Muscle of leg (tissue), 11 donors: Measurements from ENCODE around the gene BCAS3. TPM values are rescaled to one million over a fixed set of nuclear protein-coding genes. Genes with fewer than 3 reads are reported as not detected.

ENCODE experiments used
- DNase-seq: peaks from one replicate; pipeline ENCODE4 v3.0.0; 2013
- H3K27ac ChIP-seq: one replicate; pipeline ENCODE4 v1.5.1; 2013; ENCODE audit warnings: mild to moderate bottlenecking, low read length, control low read depth
- H3K27me3 ChIP-seq: one replicate; pipeline ENCODE4 v1.6.1; 2013; ENCODE audit warnings: low read length; ENCODE audit not compliant: control insufficient read depth, insufficient read depth
- H3K36me3 ChIP-seq: one replicate; pipeline ENCODE4 v1.6.1; 2013; ENCODE audit warnings: low read length; ENCODE audit not compliant: control insufficient read depth, insufficient read depth
- H3K4me1 ChIP-seq: one replicate; pipeline ENCODE4 v1.6.1; 2013; ENCODE audit warnings: low read length; ENCODE audit not compliant: control insufficient read depth, insufficient read depth
- H3K4me3 ChIP-seq: one replicate; pipeline ENCODE4 v1.5.1; 2013; ENCODE audit warnings: low read length, control low read depth
- H3K9me3 ChIP-seq: replicated peaks from 2 replicates; pipeline ENCODE4 v1.6.1; 2013; ENCODE audit warnings: low read depth, low read length; ENCODE audit not compliant: control insufficient read depth
- WGBS: methylation state at CpG from one replicate; pipeline ENCODE4 v1.1.5; 2013; ENCODE audit warnings: missing lambda C conversion rate; ENCODE audit not compliant: insufficient coverage; 5-methylcytosine and 5-hydroxymethylcytosine counted together
- polyA plus RNA-seq, 8 donors: library from polyadenylated mRNA; unstranded; fragments of 120-200 nt; gene quantifications; one replicate each; pipeline versions ENCODE4 v1.2.1 to v1.2.3, GENCODE V29; 2013; ENCODE audit warnings: inconsistent platforms in 1 of 8, low replicate concordance in 1 of 8; ENCODE audit not compliant: insufficient read length in 8 of 8, insufficient read depth in 1 of 8
- total RNA-seq: library from RNA; stranded (reverse); fragments of 120-200 nt; gene quantifications from one replicate; pipeline ENCODE4 v1.2.4, GENCODE V29; 2013

The BCAS3 gene
- total and polyA plus RNA-seq, 9 donors = 7.6 to 15.8 (median 9.5) TPM

DNA sequence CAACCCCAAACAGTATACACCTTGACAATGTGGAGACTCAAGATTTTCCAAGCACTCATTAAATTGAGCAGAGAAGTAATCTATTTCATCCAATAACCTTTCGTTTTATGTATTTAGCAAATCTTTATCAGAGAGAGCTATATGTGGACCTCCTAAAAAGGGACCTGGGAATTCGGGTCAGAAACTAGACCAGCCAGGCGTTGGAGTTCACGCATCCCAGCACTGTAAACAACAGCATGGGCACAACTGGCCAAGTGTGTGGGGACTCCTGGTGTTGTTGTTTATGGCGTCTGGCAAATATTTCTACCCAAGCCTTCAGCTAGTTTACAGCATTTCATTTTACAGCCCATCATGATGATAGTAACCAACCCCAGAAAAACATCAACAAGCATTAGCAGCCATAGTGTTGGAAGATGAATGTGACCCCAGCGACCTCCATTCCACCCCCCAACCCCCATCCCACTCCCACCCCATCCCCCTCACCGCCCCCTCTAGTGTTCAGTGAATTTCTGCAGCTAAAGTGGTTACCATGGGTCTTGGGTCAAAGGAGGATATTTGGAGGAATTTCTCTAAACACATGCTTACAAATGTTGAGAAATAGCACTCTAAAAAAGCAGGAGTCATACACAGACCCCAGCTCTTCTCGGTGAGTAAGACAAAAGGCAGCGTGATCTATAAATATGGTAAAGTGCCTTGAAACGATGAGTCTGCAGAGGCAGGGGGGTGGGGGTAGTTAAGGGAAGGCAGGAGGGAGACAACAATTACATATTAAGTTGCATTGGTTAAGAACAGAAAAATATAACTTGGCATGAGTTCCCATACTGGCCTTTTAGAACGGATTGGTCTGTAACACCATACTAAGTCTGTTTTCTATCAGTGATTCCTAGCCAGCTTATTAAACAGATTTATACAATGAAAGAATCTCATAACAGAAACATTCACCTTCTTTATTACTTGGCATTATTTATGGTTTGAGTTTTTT lies 630.5 kb downstream of the BCAS3 start:
- DNase-seq = peak; percentile 73
- WGBS = no CpG with 5 or more reads among the region's 11 CpGs
- Histone ChIP-seq H3K9me3 (no peaks in the 10 kb centered on the region), H3K4me3 (no peak overlapping the region), H3K4me1 (peaks cover under 1% of the 10 kb centered on the region), H3K36me3 (no peaks in the 10 kb centered on the region), H3K27me3 (no peaks in the 10 kb centered on the region), H3K27ac (no peak overlapping the region)

DNA sequence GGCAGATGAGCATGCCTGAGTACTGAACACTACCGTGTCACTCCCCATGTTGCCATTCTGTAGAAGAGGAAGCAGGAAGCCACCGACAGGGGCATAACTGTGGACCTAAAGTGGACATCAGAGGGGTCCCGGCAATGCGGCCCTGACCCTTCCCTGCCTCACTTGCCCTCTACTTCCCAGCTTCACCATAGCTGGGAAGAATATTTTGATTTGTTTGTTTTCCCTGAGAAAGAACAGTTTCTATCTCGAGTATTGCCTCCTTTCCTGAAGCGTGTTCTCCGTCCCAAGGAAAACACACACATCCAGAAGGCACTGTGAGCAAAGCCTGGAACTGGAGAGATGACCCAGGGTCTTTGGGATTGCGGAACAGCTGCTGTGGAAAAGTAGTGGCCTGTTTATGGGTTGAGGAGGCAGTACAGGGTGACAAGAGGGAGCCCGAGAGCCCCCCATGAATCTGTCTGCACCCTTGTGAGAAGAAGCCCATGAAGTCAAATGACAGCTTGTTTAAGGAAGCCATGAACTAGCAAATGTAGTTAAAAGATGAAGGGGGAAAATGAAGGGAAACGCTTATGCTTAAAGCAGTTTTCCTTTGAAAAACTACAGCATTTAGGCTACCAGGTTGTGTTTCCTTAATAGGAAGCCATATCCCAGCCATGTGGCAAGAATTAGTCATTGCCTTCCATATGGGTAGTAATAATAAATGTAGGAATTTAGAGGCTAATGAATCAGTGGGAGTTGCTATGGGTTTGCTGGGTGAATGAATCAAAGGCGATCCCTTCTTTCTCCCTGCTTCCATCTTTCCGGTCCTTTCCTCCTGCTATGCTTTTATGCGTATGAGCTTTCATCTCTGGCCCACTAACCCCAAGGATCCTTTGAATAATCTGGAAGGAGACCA lies 632.0 kb downstream of the BCAS3 start:
- DNase-seq = no peak
- no peak overlapping the region for H3K27ac ChIP-seq
- 87% methylated on average over 6 of the region's 13 CpGs for WGBS

DNA sequence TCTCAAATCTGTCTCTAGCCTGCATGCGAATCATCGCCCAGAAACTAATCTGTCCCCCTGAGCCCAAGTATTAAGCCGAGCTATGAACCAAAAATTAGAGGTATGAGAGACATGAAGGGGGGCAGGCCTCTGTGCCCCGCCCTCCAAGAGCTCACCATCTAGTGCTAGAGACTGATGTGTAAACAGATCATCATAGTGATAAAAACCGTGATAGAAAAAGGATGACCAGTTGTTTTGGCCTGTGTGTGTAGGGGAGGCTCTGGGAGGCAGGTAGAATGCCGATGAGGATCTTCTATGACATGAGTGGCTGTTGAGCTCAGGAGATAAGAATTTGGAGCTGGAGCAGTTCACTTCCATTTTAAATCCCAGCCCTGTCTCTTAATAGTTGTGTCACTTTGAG lies 632.9 kb downstream of the BCAS3 start:
- no peak overlapping the region for H3K27ac ChIP-seq
- 88% methylated on average over 4 of the region's 6 CpGs for WGBS
- H3K4me1 ChIP-seq = peaks cover 17% of the 10 kb centered on the region
- H3K4me3 ChIP-seq = no peak overlapping the region
- no peaks in the 10 kb centered on the region for H3K36me3 ChIP-seq
- no peaks in the 10 kb centered on the region for H3K9me3 ChIP-seq
- H3K27me3 ChIP-seq = no peaks in the 10 kb centered on the region
- no peak for DNase-seq

More for the DNA sequence above, 632.0 kb downstream of the BCAS3 start:
- H3K36me3 ChIP-seq = no peaks in the 10 kb centered on the region
- no peaks in the 10 kb centered on the region for H3K9me3 ChIP-seq
- peaks cover 13% of the 10 kb centered on the region for H3K4me1 ChIP-seq
- H3K27me3 ChIP-seq = no peaks in the 10 kb centered on the region
- no peak overlapping the region for H3K4me3 ChIP-seq

DNA sequence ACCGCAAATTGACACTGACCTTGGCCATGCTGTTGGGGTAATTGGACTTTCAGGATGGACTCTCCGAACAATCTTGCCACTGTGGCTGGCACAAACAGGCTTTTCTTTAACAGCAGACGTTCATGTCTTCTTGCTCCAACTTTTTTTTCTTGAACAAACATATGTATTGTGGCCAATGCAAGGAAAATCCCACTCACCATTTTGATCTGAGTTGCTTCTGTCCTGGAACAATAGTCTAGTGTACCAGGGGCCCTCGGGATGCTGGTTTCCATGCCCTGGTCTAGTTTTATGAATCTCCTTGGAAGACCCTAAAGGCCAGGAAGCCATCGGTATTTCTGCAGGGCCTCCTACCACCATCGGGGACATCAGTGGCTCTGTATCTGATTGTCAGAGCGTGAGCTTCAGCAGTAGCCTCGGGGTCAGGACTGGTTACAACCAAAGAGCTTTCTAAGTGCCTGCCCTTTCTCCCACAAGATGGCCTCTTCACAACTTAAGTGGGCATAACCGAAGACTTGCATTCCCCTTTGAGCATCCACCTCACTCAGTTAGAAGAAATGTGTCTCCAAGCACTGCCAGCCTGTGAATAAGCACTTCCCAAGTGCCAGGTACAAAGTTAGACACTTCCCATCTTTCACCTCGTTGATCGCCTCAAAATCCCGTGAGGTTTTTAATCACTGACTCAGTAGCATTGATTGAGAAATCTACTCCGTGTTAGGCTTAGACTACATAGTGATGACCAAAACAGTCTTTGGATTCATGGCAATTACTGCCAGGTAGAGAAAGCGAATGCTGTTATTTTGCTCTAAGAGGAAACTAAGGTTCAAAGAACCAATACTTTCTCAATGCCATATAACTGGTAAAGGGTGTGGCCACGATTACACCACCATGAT lies 635.0 kb downstream of the BCAS3 start:
- H3K9me3 ChIP-seq = no peaks in the 10 kb centered on the region
- no peaks in the 10 kb centered on the region for H3K27me3 ChIP-seq
- 96% methylated on average over 7 of the region's 15 CpGs for WGBS
- peak overlapping the region; percentile 64 for H3K27ac ChIP-seq
- no peak for DNase-seq
- H3K36me3 ChIP-seq = no peaks in the 10 kb centered on the region
- peaks cover 17% of the 10 kb centered on the region for H3K4me1 ChIP-seq
- H3K4me3 ChIP-seq = no peak overlapping the region

DNA sequence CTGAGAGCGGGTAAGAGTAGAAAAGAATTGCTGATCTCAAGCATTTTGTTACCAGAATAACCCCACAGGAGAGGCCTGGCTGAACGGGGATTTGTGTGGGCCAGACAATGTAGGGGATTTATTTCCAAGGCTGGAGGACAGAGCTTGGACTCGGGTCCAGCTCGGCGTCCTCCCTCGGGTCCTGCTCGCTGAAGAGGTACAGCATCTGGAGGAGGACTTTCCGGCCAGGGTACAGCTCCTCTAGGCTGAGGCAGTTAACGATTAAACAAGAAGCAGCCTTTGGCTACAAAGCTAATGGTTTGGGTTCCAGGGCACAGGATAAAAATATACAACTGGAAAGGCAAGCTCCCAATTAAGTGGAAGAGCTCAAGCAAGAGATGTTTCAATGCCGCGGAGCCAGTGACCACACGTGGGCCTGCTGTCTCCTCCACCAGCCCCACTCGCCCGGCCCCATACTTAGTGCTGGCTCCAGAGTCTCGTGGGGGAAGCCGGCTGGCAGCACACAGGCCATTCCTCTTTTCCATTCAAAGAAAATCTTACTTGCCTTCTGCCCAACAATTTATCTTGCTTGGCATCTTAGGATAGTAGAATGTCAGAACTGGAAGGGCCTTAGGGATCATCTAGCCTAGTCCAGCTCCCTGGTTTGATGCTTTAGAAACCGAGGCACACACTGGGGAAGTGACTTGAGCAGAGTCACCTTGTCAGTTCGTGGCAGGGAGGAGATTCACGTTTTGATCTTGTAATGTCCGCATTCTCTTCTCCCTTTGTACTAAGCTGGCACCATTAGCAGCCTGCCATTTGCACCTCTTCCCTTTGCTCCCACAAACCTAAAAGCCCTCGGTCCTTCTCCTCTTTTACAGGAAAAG lies 636.0 kb downstream of the BCAS3 start:
- Histone ChIP-seq H3K27ac (peak overlapping the region; percentile 64), H3K9me3 (no peaks in the 10 kb centered on the region), H3K4me1 (peaks cover 19% of the 10 kb centered on the region), H3K4me3 (no peak overlapping the region), H3K36me3 (no peaks in the 10 kb centered on the region), H3K27me3 (no peaks in the 10 kb centered on the region)
- peak; percentile 93 for DNase-seq
- WGBS = 25% methylated on average over 14 of the region's 21 CpGs

DNA sequence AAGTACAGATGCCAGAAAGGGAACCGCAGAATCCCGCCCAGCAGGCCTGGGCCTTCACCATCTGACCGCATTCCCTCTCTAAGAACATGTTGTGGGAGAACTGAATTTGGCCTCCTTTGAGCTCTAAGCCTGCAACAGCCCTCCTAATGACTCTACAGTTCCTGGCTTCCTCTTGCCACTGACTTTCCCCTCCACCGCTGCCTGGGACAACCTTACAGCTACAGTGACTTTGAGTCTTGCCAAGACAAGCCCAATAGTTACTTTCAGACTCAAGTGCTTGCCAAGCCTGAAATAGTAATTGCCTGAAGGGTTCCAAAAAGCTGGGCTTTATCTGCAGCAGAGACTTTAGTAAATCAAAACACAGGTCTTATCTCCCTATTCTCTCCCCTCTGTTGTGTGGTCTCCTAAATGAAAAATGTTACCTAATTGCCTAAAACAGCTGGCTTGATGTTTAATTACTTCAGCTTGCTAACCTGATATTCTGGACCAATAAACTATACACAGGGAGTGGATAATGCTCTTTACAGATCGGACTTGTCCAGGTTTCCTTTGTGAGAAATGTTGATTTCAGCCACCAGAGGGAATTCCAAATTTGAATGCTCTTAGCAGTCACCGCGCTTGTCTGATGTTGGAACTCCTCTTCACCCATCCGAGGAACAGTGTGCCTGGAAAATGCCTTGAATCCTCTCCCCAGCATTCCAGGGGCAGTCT lies 636.9 kb downstream of the BCAS3 start:
- Histone ChIP-seq H3K36me3 (no peaks in the 10 kb centered on the region), H3K9me3 (no peaks in the 10 kb centered on the region), H3K27me3 (no peaks in the 10 kb centered on the region), H3K4me1 (peaks cover 19% of the 10 kb centered on the region), H3K27ac (peak overlapping the region; percentile 64), H3K4me3 (no peak overlapping the region)
- WGBS = 24% methylated on average over 7 of the region's 8 CpGs
- peak; percentile 95 for DNase-seq

DNA sequence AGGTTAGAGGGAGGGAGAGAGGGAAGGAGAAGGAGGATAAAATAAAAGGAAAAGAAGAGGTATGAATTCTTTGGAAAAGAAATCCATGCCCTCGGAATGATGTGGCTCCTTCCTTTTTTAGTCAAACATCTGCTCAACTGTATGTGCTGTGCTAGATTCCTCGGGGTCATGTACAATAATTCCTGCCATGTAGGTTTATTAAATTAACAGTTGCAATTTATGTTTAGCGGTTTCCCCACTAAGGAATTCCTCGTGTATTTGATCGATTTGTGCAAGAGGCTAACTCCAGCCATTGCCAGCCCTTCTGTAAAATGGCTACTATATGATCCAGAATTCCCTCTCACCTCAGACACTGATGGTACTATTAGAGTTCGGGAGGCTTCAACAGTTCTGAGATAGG lies 639.0 kb downstream of the BCAS3 start:
- WGBS = no CpG with 5 or more reads among the region's 6 CpGs
- H3K27me3 ChIP-seq = peaks cover 2% of the 10 kb centered on the region
- H3K27ac ChIP-seq = no peak overlapping the region
- no peak for DNase-seq
- no peak overlapping the region for H3K4me3 ChIP-seq
- no peaks in the 10 kb centered on the region for H3K36me3 ChIP-seq
- no peaks in the 10 kb centered on the region for H3K9me3 ChIP-seq
- H3K4me1 ChIP-seq = peaks cover 19% of the 10 kb centered on the region

DNA sequence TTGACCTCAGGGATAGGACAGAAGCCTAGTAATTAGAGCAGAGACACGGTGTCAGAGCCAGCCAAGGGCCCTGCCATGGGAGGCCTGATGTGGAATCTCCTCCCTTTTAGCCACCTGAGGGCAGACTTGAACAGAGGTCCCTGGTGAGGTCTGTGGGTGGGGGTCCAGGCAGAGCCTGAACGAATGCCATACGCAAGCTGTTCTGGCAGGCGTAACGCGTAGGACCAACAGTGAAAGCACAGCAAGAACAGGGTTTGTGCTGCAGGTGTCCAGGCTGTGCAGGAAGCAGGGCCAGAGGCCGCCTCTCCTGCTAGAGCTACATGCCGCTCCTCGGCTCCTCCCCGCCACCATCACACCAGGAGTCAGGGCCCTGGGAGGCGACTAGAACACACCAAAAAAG lies 640.1 kb downstream of the BCAS3 start:
- H3K27me3 ChIP-seq = peaks cover 2% of the 10 kb centered on the region
- H3K4me3 ChIP-seq = no peak overlapping the region
- no peaks in the 10 kb centered on the region for H3K36me3 ChIP-seq
- no peak for DNase-seq
- peaks cover 22% of the 10 kb centered on the region for H3K4me1 ChIP-seq
- H3K9me3 ChIP-seq = no peaks in the 10 kb centered on the region
- no peak overlapping the region for H3K27ac ChIP-seq
- 88% methylated on average over 10 of the region's 11 CpGs for WGBS
